ENCODE measurements around the gene STIM1.
A peak's percentile ranks its signal among the peaks of the same experiment; 100 is the strongest.

DNA sequence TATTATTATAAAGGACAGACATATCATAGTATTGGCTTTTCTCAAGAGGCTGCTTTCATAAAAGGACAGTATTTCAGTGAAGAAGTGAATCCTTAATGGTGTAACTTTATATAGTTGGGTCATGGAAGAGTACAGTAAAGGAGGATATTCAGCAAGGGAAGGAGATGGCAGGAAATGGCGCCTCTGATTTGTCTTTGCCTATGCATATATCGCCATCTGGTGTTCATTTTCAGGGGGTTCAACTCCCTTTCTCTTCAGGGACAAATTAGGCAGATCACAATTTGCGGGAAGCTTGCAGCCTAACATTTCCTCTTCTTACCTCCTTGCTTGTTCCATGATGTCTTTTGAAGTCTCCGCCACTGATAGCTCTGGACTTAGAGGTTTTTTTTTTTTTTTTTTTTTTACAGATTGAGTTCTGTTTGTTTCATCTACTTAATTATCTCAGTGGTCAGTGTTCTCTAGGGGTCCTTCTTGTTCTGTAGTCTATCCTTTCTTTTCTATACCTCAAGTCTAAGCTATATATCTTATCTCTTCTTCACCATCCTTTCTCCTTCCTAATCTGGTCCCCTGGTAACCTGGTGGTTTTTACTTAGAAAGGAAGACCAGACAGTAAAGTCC lies 217.3 kb downstream of the STIM1 start:
- TF ChIP-seq YY1 (IDR thresholded peaks at IDR 0.05; ENCODE audit: insufficient read depth, insufficient read length) (peak; percentile 59), SUZ12 (IDR thresholded peaks at IDR 0.05; ENCODE audit: extremely low read depth, insufficient read depth, insufficient read length) (no peak)
